ENCODE results near the gene GRIFIN. TPM values are rescaled to one million over a fixed set of nuclear protein-coding genes. Genes with fewer than 3 reads are reported as not detected.

GRIFIN gene
- total RNA-seq, 2 experiments from 2014 or later = not detected

GRCh38 chr7:2444476-2444875 lies 31.7 kb downstream of the GRIFIN start:
- no peak overlapping the region for H2AFZ ChIP-seq (ENCODE audit: low read length)
- no peaks in the 10 kb centered on the region for H3K9me2 ChIP-seq (ENCODE audit: insufficient read depth, low read length)
- no peaks in the 10 kb centered on the region for H3K4me1 ChIP-seq (ENCODE audit: insufficient read depth, low read length, poor library complexity, severe bottlenecking)
- no TSS peak for BruUV-seq (replicated peaks)
- no peaks in the 10 kb centered on the region for H3K79me2 ChIP-seq (ENCODE audit: insufficient read depth, low read depth, low read length)
- H3K27ac ChIP-seq (ENCODE audit: low read depth, low read length, poor library complexity, severe bottlenecking) = no peak overlapping the region
- ChIA-PET POLR2A (no interaction called here), CTCF (ENCODE audit: unreplicated experiment) (no interaction called here)
- H3K4me2 ChIP-seq (ENCODE audit: low read length) = no peak overlapping the region
- no peak for DNase-seq (ENCODE audit: low spot score)
- intact Hi-C loops (cut with micrococcal nuclease; ENCODE audit: unreplicated experiment) = no loop called here
- H3K36me3 ChIP-seq (ENCODE audit: insufficient read depth, low read length) = no peaks in the 10 kb centered on the region
- H4K20me1 ChIP-seq (ENCODE audit: insufficient read depth, low read length) = no peaks in the 10 kb centered on the region; the same call in 1 of the 2 replicates
- no peaks in the 10 kb centered on the region for H3K9me3 ChIP-seq (ENCODE audit: low read length)
- no peak overlapping the region for H3K4me3 ChIP-seq (ENCODE audit: low read depth, low read length, poor library complexity, severe bottlenecking)
- no peak for TF ChIP-seq EZH2phosphoT487 (IDR thresholded peaks at IDR 0.05; ENCODE audit: borderline replicate concordance, low read depth, low read length)
- TF ChIP-seq, protein P1, sequence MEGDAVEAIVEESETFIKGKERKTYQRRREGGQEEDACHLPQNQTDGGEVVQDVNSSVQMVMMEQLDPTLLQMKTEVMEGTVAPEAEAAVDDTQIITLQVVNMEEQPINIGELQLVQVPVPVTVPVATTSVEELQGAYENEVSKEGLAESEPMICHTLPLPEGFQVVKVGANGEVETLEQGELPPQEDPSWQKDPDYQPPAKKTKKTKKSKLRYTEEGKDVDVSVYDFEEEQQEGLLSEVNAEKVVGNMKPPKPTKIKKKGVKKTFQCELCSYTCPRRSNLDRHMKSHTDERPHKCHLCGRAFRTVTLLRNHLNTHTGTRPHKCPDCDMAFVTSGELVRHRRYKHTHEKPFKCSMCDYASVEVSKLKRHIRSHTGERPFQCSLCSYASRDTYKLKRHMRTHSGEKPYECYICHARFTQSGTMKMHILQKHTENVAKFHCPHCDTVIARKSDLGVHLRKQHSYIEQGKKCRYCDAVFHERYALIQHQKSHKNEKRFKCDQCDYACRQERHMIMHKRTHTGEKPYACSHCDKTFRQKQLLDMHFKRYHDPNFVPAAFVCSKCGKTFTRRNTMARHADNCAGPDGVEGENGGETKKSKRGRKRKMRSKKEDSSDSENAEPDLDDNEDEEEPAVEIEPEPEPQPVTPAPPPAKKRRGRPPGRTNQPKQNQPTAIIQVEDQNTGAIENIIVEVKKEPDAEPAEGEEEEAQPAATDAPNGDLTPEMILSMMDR (conservative IDR thresholded peaks at IDR 0.05; ENCODE audit: low read length) = no peak

- Histone ChIP-seq H3K79me2 (ENCODE audit: insufficient read depth, low read depth, low read length) (no peaks in the 10 kb centered on the region), H4K20me1 (ENCODE audit: insufficient read depth, low read length) (no peaks in the 10 kb centered on the region; the same call in 1 of the 2 replicates), H3K36me3 (ENCODE audit: insufficient read depth, low read length) (no peaks in the 10 kb centered on the region), H3K4me2 (ENCODE audit: low read length) (no peak overlapping the region), H3K27ac (ENCODE audit: low read depth, low read length, poor library complexity, severe bottlenecking) (no peak overlapping the region), H2AFZ (ENCODE audit: low read length) (no peak overlapping the region), H3K4me1 (ENCODE audit: insufficient read depth, low read length, poor library complexity, severe bottlenecking) (no peaks in the 10 kb centered on the region), H3K4me3 (ENCODE audit: low read depth, low read length, poor library complexity, severe bottlenecking) (no peak overlapping the region), H3K9me3 (ENCODE audit: low read length) (no peaks in the 10 kb centered on the region), H3K9me2 (ENCODE audit: insufficient read depth, low read length) (no peaks in the 10 kb centered on the region)
- no peak for TF ChIP-seq EZH2phosphoT487 (IDR thresholded peaks at IDR 0.05; ENCODE audit: borderline replicate concordance, low read depth, low read length)
- TF ChIP-seq, protein P1 (conservative IDR thresholded peaks at IDR 0.05; ENCODE audit: low read length) = no peak
- POLR2A ChIA-PET = no interaction called here
- intact Hi-C loops (cut with micrococcal nuclease; ENCODE audit: unreplicated experiment) = no loop called here
- BruUV-seq (replicated peaks) = no TSS peak
- DNase-seq (ENCODE audit: low spot score) = no peak
- CTCF ChIA-PET (ENCODE audit: unreplicated experiment) = no interaction called here
Observed at GRCh38 chr7:2443491-2443890, 32.7 kb downstream of the GRIFIN start.

DNA sequence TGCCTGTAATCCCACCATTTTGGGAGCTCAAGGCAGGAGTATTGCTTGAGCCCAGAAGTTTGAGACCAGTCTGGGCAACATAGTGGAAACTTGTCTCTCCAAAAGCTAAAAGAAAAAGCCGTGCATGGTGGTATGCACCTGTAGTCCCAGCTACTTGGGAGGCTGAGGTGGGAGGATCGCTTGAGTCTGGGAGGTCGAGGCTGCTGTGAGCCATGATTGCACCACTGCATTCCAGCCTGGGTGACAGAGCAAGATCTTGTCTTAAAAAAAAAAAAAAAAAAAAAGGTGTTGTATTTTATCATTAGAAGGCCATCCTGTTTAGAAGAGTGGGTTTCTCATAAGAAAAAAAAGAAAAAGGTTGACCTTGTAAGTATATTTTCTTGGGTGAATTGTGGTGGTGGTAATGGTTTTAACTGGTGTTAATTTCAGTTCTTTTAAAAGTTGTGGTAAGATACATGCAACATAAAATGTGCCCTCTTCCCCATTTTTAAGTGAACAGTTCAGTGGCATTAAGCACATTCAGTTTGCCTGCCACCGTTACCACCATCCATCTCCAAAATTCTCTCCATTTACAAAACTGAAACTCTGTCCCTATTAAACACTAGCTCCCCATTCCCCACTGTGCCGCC lies 34.7 kb downstream of the GRIFIN start:
- ChIA-PET CTCF (ENCODE audit: unreplicated experiment) (no interaction called here), POLR2A (no interaction called here)
- no TSS peak for BruUV-seq (replicated peaks)
- no peaks in the 10 kb centered on the region for H3K9me3 ChIP-seq (ENCODE audit: low read length)
- H3K79me2 ChIP-seq (ENCODE audit: insufficient read depth, low read depth, low read length) = no peaks in the 10 kb centered on the region
- no peak overlapping the region for H3K27ac ChIP-seq (ENCODE audit: low read depth, low read length, poor library complexity, severe bottlenecking)
- no peak for DNase-seq (ENCODE audit: low spot score)
- no peaks in the 10 kb centered on the region for H3K4me1 ChIP-seq (ENCODE audit: insufficient read depth, low read length, poor library complexity, severe bottlenecking)
- TF ChIP-seq, protein P1 (conservative IDR thresholded peaks at IDR 0.05; ENCODE audit: low read length) = no peak
- TF ChIP-seq EZH2phosphoT487 (IDR thresholded peaks at IDR 0.05; ENCODE audit: borderline replicate concordance, low read depth, low read length) = no peak
- no peaks in the 10 kb centered on the region for H3K9me2 ChIP-seq (ENCODE audit: insufficient read depth, low read length)
- no peak overlapping the region for H3K4me2 ChIP-seq (ENCODE audit: low read length)
- H3K36me3 ChIP-seq (ENCODE audit: insufficient read depth, low read length) = no peaks in the 10 kb centered on the region
- H3K4me3 ChIP-seq (ENCODE audit: low read depth, low read length, poor library complexity, severe bottlenecking) = no peak overlapping the region
- no peak overlapping the region for H2AFZ ChIP-seq (ENCODE audit: low read length)
- no peaks in the 10 kb centered on the region; the same call in 1 of the 2 replicates for H4K20me1 ChIP-seq (ENCODE audit: insufficient read depth, low read length)
- intact Hi-C loops (cut with micrococcal nuclease; ENCODE audit: unreplicated experiment) = no loop called here
